Effector CD8-positive, alpha-beta T cell (primary cell): ENCODE data around the gene MEDAG.

Experiments used
- DNase-seq: peaks from one replicate; lab custom pipeline; 2025; lab: John Stamatoyannopoulos, UW
- total RNA-seq, 4 experiments: gene quantifications; one replicate each; lab custom pipeline; 2026; lab: John Stamatoyannopoulos, UW

MEDAG gene
- total RNA-seq = 0 to 0.36 (median 0.09) reads per million in 4 experiments

GRCh38 chr13:30905932-30906383, at the start of gene MEDAG:
MEDAG (plus strand) TSS chr13:30906271; CDS start chr13:30906516, 245 bp downstream.
- DNase-seq = no peak

- no peak for DNase-seq
These were observed 49.1 kb upstream of the MEDAG start for GRCh38 chr13:30857018-30857417.

GRCh38 chr13:30857636-30858035, 48.4 kb upstream of the MEDAG start:
- no peak for DNase-seq

GRCh38 chr13:30859326-30859725, 46.7 kb upstream of the MEDAG start:
- DNase-seq = no peak

- no peak for DNase-seq
These were observed 44.9 kb upstream of the MEDAG start for GRCh38 chr13:30861163-30861562.

GRCh38 chr13:30861836-30862467, 44.1 kb upstream of the MEDAG start:
- no peak for DNase-seq

GRCh38 chr13:30862707-30863106, 43.4 kb upstream of the MEDAG start:
- no peak for DNase-seq

- DNase-seq = no peak
These were observed 42.8 kb upstream of the MEDAG start for GRCh38 chr13:30863231-30863630.

- no peak for DNase-seq
These were observed 42.3 kb upstream of the MEDAG start for GRCh38 chr13:30863796-30864195.

GRCh38 chr13:30864433-30865122, 41.5 kb upstream of the MEDAG start:
- no peak for DNase-seq

- no peak for DNase-seq
These were observed 40.7 kb upstream of the MEDAG start for GRCh38 chr13:30865123-30866049.

GRCh38 chr13:30866677-30867076, 39.4 kb upstream of the MEDAG start:
- DNase-seq = no peak

- no peak for DNase-seq
These were observed 38.9 kb upstream of the MEDAG start for GRCh38 chr13:30867089-30867669.

- no peak for DNase-seq
These were observed 37.1 kb upstream of the MEDAG start for GRCh38 chr13:30868799-30869470.

GRCh38 chr13:30869491-30869890, 36.6 kb upstream of the MEDAG start:
- no peak for DNase-seq

GRCh38 chr13:30870049-30870884, 35.8 kb upstream of the MEDAG start:
- DNase-seq = no peak

- no peak for DNase-seq
These were observed 35.0 kb upstream of the MEDAG start for GRCh38 chr13:30870916-30871587.

GRCh38 chr13:30871588-30872275, 34.3 kb upstream of the MEDAG start:
- DNase-seq = no peak

- no peak for DNase-seq
These were observed 33.8 kb upstream of the MEDAG start for GRCh38 chr13:30872276-30872594.
